Panc1 (cell line): ENCODE data around the gene ELF4. TPM values are rescaled to one million over a fixed set of nuclear protein-coding genes. Genes with fewer than 3 reads are reported as not detected.

Experiments used
- ATAC-seq: fragments of 200-7000 bp; cut with Tn5 transposase; 2 replicates; pipeline ENCODE4 v1.9.1; 2020; ENCODE audit warnings: mild to moderate bottlenecking, moderate library complexity
- BruUV-seq: library from RNA; stranded (reverse); fragments of 400-500 nt; replicated peaks from 2 replicates; lab custom pipeline; 2021; lab: Mats Ljungman, UMichigan
- CTCF ChIA-PET: fragments of 300-600 bp; sonication (Branson Sonifier 250); formaldehyde crosslinking; loops from one replicate; lab custom pipeline; 2022; ENCODE audit warnings: antibody characterized with exemption; lab: Charles Lee
- POLR2A ChIA-PET: fragments of 300-600 bp; sonication (Branson Sonifier 250); formaldehyde crosslinking; loops from one replicate; lab custom pipeline; 2022; ENCODE audit warnings: antibody characterized with exemption; lab: Charles Lee
- DNase-seq: peaks from one replicate; pipeline ENCODE4 v3.0.0-alpha.2; 2010; ENCODE audit warnings: low read depth, low spot score
- H3K27ac ChIP-seq: 2 replicates; pipeline ENCODE4 v1.5.1; 2011; ENCODE audit warnings: mild to moderate bottlenecking, low read length, inconsistent platforms
- H3K27me3 ChIP-seq: fragments of 200-500 bp; sonication (Bioruptor generic); 2 replicates; pipeline ENCODE4 v1.6.0; 2014; ENCODE audit warnings: low read length, inconsistent platforms; ENCODE audit not compliant: control insufficient read depth, insufficient read depth
- H3K36me3 ChIP-seq: fragments of 200-500 bp; sonication (Bioruptor generic); 2 replicates; pipeline ENCODE4 v1.5.1; 2014; ENCODE audit warnings: inconsistent platforms, mild to moderate bottlenecking, low read length, moderate library complexity; ENCODE audit not compliant: control insufficient read depth, insufficient read depth
- H3K4me1 ChIP-seq: 2 replicates; pipeline ENCODE4 v1.5.1; 2011; ENCODE audit warnings: inconsistent platforms, mild to moderate bottlenecking, low read length, moderate library complexity; ENCODE audit not compliant: control insufficient read depth, insufficient read depth
- H3K4me3 ChIP-seq, 2 experiments: 2 replicates each; pipeline ENCODE4 v1.5.1; 2011 to 2012; ENCODE audit warnings: low read depth in 2 of 2, low read length in 2 of 2, mild to moderate bottlenecking in 2 of 2, inconsistent platforms in 1 of 2, moderate library complexity in 1 of 2
- H3K9me3 ChIP-seq: fragments of 200-500 bp; sonication (Bioruptor generic); 2 replicates; pipeline ENCODE4 v1.5.1; 2014; ENCODE audit warnings: low read depth, mild to moderate bottlenecking, inconsistent platforms, low read length, moderate library complexity; ENCODE audit not compliant: control insufficient read depth, insufficient read depth
- CTCF ChIP-seq: fragments of 450-650 bp; IDR thresholded peaks from 2 replicates; pipeline ENCODE4 v1.5.1; 2017; ENCODE audit warnings: mild to moderate bottlenecking
- POLR2AphosphoS5 ChIP-seq: IDR thresholded peaks from 2 replicates; pipeline ENCODE4 v1.6.1; 2012; ENCODE audit warnings: mild to moderate bottlenecking, low read depth, low read length, moderate library complexity
- REST ChIP-seq, 2 experiments: IDR thresholded peaks; 2 replicates each; pipeline ENCODE4 v1.6.1; 2011 to 2012; ENCODE audit warnings: low read depth in 2 of 2, control low read depth in 1 of 2, low read length in 1 of 2, mild to moderate bottlenecking in 1 of 2, moderate library complexity in 1 of 2; ENCODE audit not compliant: insufficient read depth in 1 of 2
- SIN3A ChIP-seq: IDR thresholded peaks from 2 replicates; pipeline ENCODE4 v1.6.1; 2012; ENCODE audit warnings: low read depth, mild to moderate bottlenecking, low read length, moderate library complexity, borderline replicate concordance; ENCODE audit not compliant: insufficient read depth
- TCF7L2 ChIP-seq: IDR thresholded peaks from 2 replicates; pipeline ENCODE4 v1.6.1; 2011; ENCODE audit warnings: mild to moderate bottlenecking, low read depth, low read length, inconsistent platforms
- in situ Hi-C: cut with HindIII; loops from 2 replicates; pipeline ENCODE4 v1.10.0; 2016; ENCODE audit warnings: low sequenced_read_pairs, low pct_unique_long_range_greater_than_20kb
- intact Hi-C: fragments of 100-400 bp; cut with micrococcal nuclease; formaldehyde crosslinking; loops from one replicate; pipeline ENCODE4 v1.10.0; 2022; ENCODE audit not compliant: unreplicated experiment
- total RNA-seq: library from RNA; stranded (reverse); gene quantifications from one replicate; pipeline ENCODE4 v1.2.1, GENCODE V29; 2021; ENCODE audit not compliant: unreplicated experiment

Gene ELF4
- total RNA-seq, 1 experiment from 2014 or later, result 48.0 TPM

DNA sequence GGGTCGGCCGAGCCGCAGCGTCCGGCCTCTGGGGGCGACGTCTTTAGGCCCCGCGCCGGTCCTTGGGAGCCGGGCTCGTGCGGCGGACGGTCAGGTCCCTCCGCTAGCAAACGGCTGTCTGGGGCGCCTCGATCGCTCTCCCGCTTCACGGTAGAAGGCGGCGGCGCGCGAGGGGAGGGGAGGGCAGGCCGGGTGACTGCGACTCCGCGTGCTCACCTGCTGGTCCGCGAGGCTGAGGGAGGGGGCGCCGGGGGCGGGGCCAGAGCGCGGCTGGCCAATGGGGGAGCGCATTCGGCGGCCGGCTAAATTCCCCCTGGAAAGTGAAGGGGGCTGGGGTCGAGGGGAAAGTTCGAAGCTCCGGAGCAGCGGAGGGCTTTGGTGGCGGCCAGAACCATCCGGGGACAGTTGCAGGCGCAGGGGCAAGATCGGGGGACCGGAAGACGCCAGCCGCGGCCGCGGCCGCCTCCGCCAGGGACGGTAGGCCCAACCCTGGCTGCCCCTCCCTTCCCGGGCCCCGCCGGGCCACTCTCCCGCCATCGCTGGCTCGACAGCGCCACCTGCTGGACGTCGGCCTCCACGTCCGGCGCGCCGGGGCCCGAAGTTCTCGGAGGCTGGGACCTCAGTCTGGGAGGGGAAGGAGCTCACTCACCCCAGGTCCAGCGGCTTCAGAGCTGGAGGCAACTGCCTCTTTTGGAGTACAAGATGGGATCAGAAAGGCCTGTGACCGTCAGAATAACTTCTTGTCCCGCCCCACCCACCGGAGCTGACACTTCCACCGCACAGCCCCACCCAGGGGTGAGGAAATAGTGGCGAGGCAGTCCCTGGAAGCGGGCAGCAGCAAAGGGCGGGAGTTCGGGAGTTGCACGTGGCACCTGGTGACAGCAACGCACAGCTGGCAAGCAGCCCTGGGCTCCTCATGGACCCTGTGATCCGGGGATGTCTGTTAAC lies 49.9 kb downstream of the ELF4 start:
- H3K36me3 ChIP-seq, result no peaks in the 10 kb centered on the region
- no peaks in the 10 kb centered on the region for H3K9me3 ChIP-seq
- peaks cover 4% of the 10 kb centered on the region; the same call in 1 of the 2 replicates for H3K4me1 ChIP-seq
- peak; percentile 93 for ATAC-seq
- in situ Hi-C loops, result no loop called here
- TF ChIP-seq POLR2AphosphoS5, result peak; percentile 59
- TF ChIP-seq REST (IDR thresholded peaks at IDR 0.05; ENCODE audit: insufficient read depth in 1 of 2, low read depth in 2 of 2, low read length in 1 of 2), result no peak
- TF ChIP-seq SIN3A, result peak; percentile 54; the same call in 1 of the 2 replicates
- no peak for TF ChIP-seq TCF7L2
- TF ChIP-seq CTCF, result no peak
- ChIA-PET POLR2A (interaction anchor here (0.7 kb wide), 2 partner anchors 76 to 100 kb away, joined by 3 to 4 read pairs; no protein-coding TSS in a partner anchor), CTCF (interaction anchor here (0.5 to 2.3 kb wide), 20 partner anchors 9 to 539 kb away, joined by 3 to 14 read pairs (median 4); no protein-coding TSS in a partner anchor)
- H3K4me3 ChIP-seq, result peak overlapping the region; percentile 47 to 59
- DNase-seq, result peak; percentile 45
- no TSS peak for BruUV-seq
- H3K27me3 ChIP-seq, result no peaks in the 10 kb centered on the region
- H3K27ac ChIP-seq, result peak overlapping the region; percentile 79
- intact Hi-C loops, result loop anchor here (5.0 kb wide), 1 partner anchor 133 kb away; no protein-coding TSS in a partner anchor

- ChIA-PET POLR2A (no interaction called here), CTCF (no interaction called here)
- H3K4me1 ChIP-seq, result peaks cover 4% of the 10 kb centered on the region; the same call in 1 of the 2 replicates
- intact Hi-C loops, result no loop called here
- DNase-seq (no peak), ATAC-seq (no peak)
- TF ChIP-seq REST (IDR thresholded peaks at IDR 0.05; ENCODE audit: insufficient read depth in 1 of 2, low read depth in 2 of 2, low read length in 1 of 2) (no peak), TCF7L2 (no peak), CTCF (no peak)
- no peak overlapping the region for H3K27ac ChIP-seq
- no peaks in the 10 kb centered on the region for H3K9me3 ChIP-seq
- BruUV-seq, result no TSS peak
- H3K4me3 ChIP-seq, result no peak overlapping the region
- H3K36me3 ChIP-seq, result peaks cover 4% of the 10 kb centered on the region; the same call in 1 of the 2 replicates
- H3K27me3 ChIP-seq, result no peaks in the 10 kb centered on the region
- in situ Hi-C loops, result no loop called here
Observed at GRCh38 chrX:130058652-130059051, 51.6 kb downstream of the ELF4 start.
